Breast epithelium (tissue), 4 donors: ENCODE results near the gene CTIF. TPM values are rescaled to one million over a fixed set of nuclear protein-coding genes. Genes with fewer than 3 reads are reported as not detected.
A peak's percentile ranks its signal among the peaks of the same experiment; 100 is the strongest.

ENCODE experiments used
- DNase-seq, 2 donors: peaks; one replicate each; pipeline ENCODE4 v3.0.0-alpha.2; 2019; ENCODE audit warnings: low spot score in 2 of 2
- H3K27ac ChIP-seq, 2 donors: fragments of 200-600 bp; sonication (generic) in 1 of 2; one replicate each; pipeline ENCODE4 v1.5.1; 2016 to 2019; ENCODE audit warnings: mild to moderate bottlenecking in 1 of 2
- H3K27me3 ChIP-seq, 2 donors: fragments of 200-600 bp; sonication (generic) in 1 of 2; one replicate each; pipeline versions ENCODE4 v1.5.1 to v1.6.0; 2017 to 2019; ENCODE audit warnings: control low read depth in 1 of 2, mild to moderate bottlenecking in 1 of 2
- H3K36me3 ChIP-seq: fragments of 200-600 bp; one replicate; pipeline ENCODE4 v1.5.1; 2019
- H3K4me1 ChIP-seq, 2 donors: fragments of 200-600 bp; sonication (generic); one replicate each; pipeline ENCODE4 v1.5.1; 2016 to 2019; ENCODE audit warnings: control low read depth in 1 of 2
- H3K4me3 ChIP-seq, 3 donors: fragments of 200-600 bp; sonication (generic); 1 replicate in 2 of 3; 2 replicates in 1 of 3; pipeline ENCODE4 v1.5.1; 2016 to 2019; ENCODE audit warnings: mild to moderate bottlenecking in 3 of 3, moderate library complexity in 2 of 3
- H3K9me3 ChIP-seq, 2 donors: fragments of 200-600 bp; sonication (generic) in 1 of 2; one replicate each; pipeline ENCODE4 v1.5.1; 2016 to 2019; ENCODE audit warnings: control low read depth in 1 of 2
- POLR2A ChIP-seq: fragments of 450-650 bp; IDR thresholded peaks from one replicate; pipeline ENCODE4 v1.6.1; 2016; ENCODE audit warnings: antibody characterized with exemption, mild to moderate bottlenecking, moderate library complexity
- POLR2AphosphoS5 ChIP-seq, 3 donors: sonication (generic); formaldehyde crosslinking; IDR thresholded peaks; one replicate each; pipeline ENCODE4 v1.6.1; 2017; ENCODE audit warnings: antibody characterized with exemption in 3 of 3
- intact Hi-C: fragments of 100-400 bp; cut with DNase I; formaldehyde crosslinking; loops from one replicate; pipeline ENCODE4 v1.15.1; 2023; ENCODE audit warnings: low total_unique reads
- total RNA-seq, 3 donors: library from RNA; depleted of rRNA; stranded (reverse); fragments of >200 nt; gene quantifications; one replicate each; pipeline ENCODE4 v1.1.0, GENCODE V29; 2016
- TF ChIP-seq, protein P1 (sequence below), 3 donors: fragments of 450-650 bp; IDR thresholded peaks; one replicate each; pipeline ENCODE4 v1.5.1; 2016 to 2017; ENCODE audit warnings: antibody characterized with exemption in 3 of 3, mild to moderate bottlenecking in 3 of 3, moderate library complexity in 3 of 3

Gene CTIF
- total RNA-seq, 3 donors from 2014 or later: 28.8 to 78.9 (median 32.6) TPM

DNA sequence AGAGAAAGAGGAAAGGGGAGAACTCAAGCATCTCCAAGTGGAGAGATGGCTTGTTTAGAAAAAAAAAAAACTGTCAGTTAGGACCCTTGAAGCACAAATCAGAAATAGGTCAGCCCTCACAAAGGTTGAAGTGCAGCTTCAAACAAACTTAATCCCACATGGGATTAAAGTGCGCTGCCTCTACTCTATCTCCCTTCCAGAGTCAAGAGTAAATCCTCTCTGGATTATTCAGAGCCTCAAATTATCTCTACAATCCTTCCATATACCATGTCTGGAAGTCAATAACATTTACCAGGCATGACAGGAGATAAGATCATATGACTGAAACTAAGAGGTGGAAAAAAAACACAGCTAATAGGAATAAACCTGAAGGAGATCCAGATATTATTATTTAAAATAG is 342.1 kb downstream of the CTIF start:
- intact Hi-C loops: no loop called here
- no peaks in the 10 kb centered on the region for H3K36me3 ChIP-seq
- TF ChIP-seq POLR2AphosphoS5 (IDR thresholded peaks at IDR 0.05) (no peak), POLR2A (no peak)
- TF ChIP-seq, protein P1, sequence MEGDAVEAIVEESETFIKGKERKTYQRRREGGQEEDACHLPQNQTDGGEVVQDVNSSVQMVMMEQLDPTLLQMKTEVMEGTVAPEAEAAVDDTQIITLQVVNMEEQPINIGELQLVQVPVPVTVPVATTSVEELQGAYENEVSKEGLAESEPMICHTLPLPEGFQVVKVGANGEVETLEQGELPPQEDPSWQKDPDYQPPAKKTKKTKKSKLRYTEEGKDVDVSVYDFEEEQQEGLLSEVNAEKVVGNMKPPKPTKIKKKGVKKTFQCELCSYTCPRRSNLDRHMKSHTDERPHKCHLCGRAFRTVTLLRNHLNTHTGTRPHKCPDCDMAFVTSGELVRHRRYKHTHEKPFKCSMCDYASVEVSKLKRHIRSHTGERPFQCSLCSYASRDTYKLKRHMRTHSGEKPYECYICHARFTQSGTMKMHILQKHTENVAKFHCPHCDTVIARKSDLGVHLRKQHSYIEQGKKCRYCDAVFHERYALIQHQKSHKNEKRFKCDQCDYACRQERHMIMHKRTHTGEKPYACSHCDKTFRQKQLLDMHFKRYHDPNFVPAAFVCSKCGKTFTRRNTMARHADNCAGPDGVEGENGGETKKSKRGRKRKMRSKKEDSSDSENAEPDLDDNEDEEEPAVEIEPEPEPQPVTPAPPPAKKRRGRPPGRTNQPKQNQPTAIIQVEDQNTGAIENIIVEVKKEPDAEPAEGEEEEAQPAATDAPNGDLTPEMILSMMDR (IDR thresholded peaks at IDR 0.05): no peak
- no peaks in the 10 kb centered on the region for H3K9me3 ChIP-seq
- no peak for DNase-seq
- H3K4me1 ChIP-seq: no peaks in the 10 kb centered on the region
- no peak overlapping the region for H3K27ac ChIP-seq
- no peaks in the 10 kb centered on the region for H3K27me3 ChIP-seq
- H3K4me3 ChIP-seq: no peak overlapping the region

DNA sequence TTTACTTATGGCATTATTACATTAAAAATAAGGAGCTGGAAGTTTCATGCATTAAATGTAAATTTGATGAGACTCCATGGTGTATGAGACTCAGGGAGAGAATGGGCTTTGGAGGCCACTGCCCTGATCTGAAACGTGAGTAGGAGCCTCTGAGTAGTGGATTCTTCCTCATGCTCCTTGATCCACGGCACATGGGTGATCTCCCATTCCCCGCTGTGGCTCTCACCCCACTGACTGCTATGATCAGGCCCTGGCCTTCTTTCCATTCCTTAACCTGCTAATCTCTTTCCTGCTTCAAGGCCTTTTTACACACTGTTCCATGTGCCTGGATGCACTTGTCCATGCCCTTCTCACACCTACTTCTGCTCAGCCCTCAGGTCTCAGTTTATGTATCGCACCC is 343.5 kb downstream of the CTIF start:
- TF ChIP-seq, protein P1 (IDR thresholded peaks at IDR 0.05): no peak
- TF ChIP-seq POLR2AphosphoS5 (IDR thresholded peaks at IDR 0.05) (no peak), POLR2A (no peak)
- H3K27ac ChIP-seq: no peak overlapping the region
- H3K36me3 ChIP-seq: no peaks in the 10 kb centered on the region
- no peaks in the 10 kb centered on the region for H3K4me1 ChIP-seq
- no peak overlapping the region for H3K4me3 ChIP-seq
- H3K27me3 ChIP-seq: no peaks in the 10 kb centered on the region
- no peaks in the 10 kb centered on the region for H3K9me3 ChIP-seq
- DNase-seq: no peak
- intact Hi-C loops: no loop called here

DNA sequence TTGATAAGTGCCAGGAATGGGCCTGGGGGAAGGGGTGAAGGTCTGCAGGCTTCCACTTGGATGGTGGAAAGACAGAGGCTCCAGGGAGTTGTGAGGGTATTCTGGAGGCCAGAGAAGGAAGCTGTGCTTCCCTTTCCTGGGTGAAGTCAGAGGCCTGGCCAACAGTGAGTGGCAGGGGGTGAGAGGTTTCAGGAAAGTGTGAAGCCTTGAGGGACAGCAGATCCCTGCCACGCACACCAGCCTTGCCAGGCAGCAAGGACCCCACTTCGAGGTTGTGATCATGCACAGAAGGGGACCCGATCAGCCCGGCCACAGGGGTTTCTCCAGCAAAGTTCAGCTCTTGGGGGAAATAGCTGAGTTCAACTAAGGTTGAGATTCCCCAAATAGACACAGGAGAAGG is 345.5 kb downstream of the CTIF start:
- TF ChIP-seq POLR2A: no peak
- TF ChIP-seq, protein P1 (IDR thresholded peaks at IDR 0.05): no peak
- H3K36me3 ChIP-seq: no peaks in the 10 kb centered on the region
- no peaks in the 10 kb centered on the region for H3K4me1 ChIP-seq
- intact Hi-C loops: no loop called here
- H3K9me3 ChIP-seq: no peaks in the 10 kb centered on the region
- H3K27me3 ChIP-seq: no peaks in the 10 kb centered on the region
- H3K4me3 ChIP-seq: no peak overlapping the region
- H3K27ac ChIP-seq: no peak overlapping the region
- no peak for DNase-seq

DNA sequence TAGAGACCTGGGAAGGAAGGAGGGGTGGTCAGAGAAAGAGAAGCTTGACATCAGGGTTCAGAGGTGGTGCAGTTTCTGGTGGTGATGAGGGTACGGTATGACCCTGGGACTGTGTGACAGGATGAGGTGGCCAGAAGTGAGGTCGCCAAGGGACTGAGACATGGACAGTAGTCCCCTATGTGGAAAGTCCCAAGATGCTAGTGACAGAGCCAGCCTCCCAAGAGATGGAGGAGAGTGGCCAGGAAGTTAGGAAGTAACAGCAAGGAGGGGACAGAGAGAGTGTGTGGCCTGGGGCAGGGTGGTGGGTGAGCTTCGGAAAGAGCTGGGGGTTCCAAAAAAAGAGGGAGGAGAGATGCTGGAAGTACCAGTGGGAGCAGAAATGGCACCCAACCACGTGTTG is 345.9 kb downstream of the CTIF start:
- peak overlapping the region in 1 of 2 donors; percentile 32 for H3K27ac ChIP-seq
- DNase-seq: no peak

DNA sequence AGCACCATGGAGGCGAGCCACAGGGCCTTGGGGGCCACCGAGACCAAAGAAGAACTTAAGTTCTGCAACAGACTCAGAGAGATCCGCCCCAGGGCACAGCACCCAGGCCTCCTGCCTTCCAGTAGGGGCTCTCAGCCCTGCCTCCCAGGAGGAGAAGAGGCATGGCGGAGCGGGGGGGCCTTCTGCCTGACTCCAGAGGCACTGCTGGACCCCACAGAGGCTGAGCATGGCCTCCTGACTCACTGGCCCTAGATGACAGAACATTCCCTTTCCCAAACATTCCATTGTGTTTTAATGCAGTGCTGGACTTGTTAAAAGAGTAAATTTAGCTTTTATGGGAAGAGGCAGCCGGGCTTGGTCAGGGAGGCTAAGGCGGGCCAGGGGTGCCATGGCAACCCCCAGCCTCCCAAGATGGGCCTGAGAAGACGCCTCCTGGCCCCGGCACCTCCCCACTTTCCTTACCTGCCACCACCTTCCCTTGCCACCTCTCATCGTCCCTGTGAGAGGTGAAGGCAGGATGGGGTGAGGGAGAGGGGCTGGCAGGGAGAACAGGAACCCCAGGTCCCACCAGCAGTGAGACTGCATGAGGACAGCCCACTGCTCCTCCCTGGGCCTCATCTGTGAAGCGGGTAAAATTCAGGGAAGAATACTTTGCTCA is 346.6 kb downstream of the CTIF start:
- intact Hi-C loops: no loop called here
- Histone ChIP-seq H3K4me3 (no peak overlapping the region), H3K27me3 (no peaks in the 10 kb centered on the region), H3K27ac (peak overlapping the region in 1 of 2 donors; percentile 32), H3K36me3 (no peaks in the 10 kb centered on the region), H3K9me3 (no peaks in the 10 kb centered on the region), H3K4me1 (no peaks in the 10 kb centered on the region)
- TF ChIP-seq POLR2A (no peak), POLR2AphosphoS5 (IDR thresholded peaks at IDR 0.05) (no peak)
- TF ChIP-seq, protein P1 (IDR thresholded peaks at IDR 0.05): no peak
- no peak for DNase-seq

More for the DNA sequence above, 345.9 kb downstream of the CTIF start:
- intact Hi-C loops: no loop called here
- no peaks in the 10 kb centered on the region for H3K4me1 ChIP-seq
- no peak overlapping the region for H3K4me3 ChIP-seq
- H3K27me3 ChIP-seq: no peaks in the 10 kb centered on the region
- H3K36me3 ChIP-seq: no peaks in the 10 kb centered on the region
- no peaks in the 10 kb centered on the region for H3K9me3 ChIP-seq
- TF ChIP-seq, protein P1 (IDR thresholded peaks at IDR 0.05): no peak
- TF ChIP-seq POLR2AphosphoS5 (IDR thresholded peaks at IDR 0.05) (no peak), POLR2A (no peak)
